Sigmoid colon (tissue), 4 donors: ENCODE results near the gene ZXDC.

Experiments used
- EP300 ChIP-seq, 4 donors: sonication (generic); formaldehyde crosslinking; IDR thresholded peaks; one replicate each; pipeline ENCODE4 v1.6.1; 2017; ENCODE audit warnings: antibody characterized with exemption in 4 of 4
- POLR2A ChIP-seq, 2 donors: fragments of 450-650 bp; IDR thresholded peaks; one replicate each; pipeline ENCODE4 v1.6.1; 2016; ENCODE audit warnings: antibody characterized with exemption in 2 of 2, mild to moderate bottlenecking in 2 of 2, moderate library complexity in 2 of 2
- POLR2AphosphoS5 ChIP-seq, 4 donors: sonication (generic); formaldehyde crosslinking; IDR thresholded peaks; one replicate each; pipeline ENCODE4 v1.6.1; 2017; ENCODE audit warnings: antibody characterized with exemption in 4 of 4
- TF ChIP-seq, protein P1 (sequence below), 4 experiments: fragments of 450-650 bp in 3 of 4; fragments of 200-600 bp in 1 of 4; IDR thresholded peaks; one replicate each; pipeline ENCODE4 v1.5.1; 2016 to 2019; ENCODE audit warnings: antibody characterized with exemption in 4 of 4, mild to moderate bottlenecking in 3 of 4, moderate library complexity in 2 of 4

DNA sequence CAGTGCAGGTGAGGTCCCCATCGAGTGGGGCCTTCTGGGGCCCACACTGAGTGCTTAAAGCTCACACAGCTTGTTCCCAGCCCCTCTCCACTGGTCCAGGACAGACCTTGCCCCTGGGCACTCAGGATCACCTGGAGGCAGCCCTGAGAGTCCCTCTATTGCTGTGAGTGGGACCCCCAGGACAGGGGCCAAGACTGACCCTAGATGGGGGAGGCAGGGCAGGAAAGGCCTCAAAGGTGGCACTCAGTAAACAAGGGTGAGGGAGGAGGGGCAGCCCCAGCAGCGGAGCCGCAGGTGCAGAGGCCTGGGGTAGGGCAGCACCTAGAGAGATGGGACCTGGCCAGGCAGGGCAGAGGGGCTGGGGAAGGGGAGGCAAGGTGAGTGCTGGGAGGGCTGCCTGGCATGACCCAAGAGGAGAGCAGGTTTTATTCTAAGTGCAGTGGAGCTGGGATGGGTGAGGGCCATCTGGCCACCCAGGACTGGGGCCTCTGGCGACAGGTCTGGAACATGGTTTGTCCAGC, 53.1 kb downstream of the ZXDC start:
- TF ChIP-seq, protein P1, sequence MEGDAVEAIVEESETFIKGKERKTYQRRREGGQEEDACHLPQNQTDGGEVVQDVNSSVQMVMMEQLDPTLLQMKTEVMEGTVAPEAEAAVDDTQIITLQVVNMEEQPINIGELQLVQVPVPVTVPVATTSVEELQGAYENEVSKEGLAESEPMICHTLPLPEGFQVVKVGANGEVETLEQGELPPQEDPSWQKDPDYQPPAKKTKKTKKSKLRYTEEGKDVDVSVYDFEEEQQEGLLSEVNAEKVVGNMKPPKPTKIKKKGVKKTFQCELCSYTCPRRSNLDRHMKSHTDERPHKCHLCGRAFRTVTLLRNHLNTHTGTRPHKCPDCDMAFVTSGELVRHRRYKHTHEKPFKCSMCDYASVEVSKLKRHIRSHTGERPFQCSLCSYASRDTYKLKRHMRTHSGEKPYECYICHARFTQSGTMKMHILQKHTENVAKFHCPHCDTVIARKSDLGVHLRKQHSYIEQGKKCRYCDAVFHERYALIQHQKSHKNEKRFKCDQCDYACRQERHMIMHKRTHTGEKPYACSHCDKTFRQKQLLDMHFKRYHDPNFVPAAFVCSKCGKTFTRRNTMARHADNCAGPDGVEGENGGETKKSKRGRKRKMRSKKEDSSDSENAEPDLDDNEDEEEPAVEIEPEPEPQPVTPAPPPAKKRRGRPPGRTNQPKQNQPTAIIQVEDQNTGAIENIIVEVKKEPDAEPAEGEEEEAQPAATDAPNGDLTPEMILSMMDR (IDR thresholded peaks at IDR 0.05): no peak
- TF ChIP-seq POLR2AphosphoS5 (IDR thresholded peaks at IDR 0.05): no peak
- TF ChIP-seq POLR2A (IDR thresholded peaks at IDR 0.05): no peak
- TF ChIP-seq EP300 (IDR thresholded peaks at IDR 0.05): no peak
